Neutrophil (primary cell): ENCODE data around the gene CTDSPL.

ENCODE experiments used
- H3K27ac ChIP-seq: fragments of 200-600 bp; sonication (generic); 2 replicates; pipeline ENCODE4 v1.5.1; 2016; ENCODE audit warnings: mild to moderate bottlenecking, moderate library complexity
- H3K27me3 ChIP-seq: fragments of 200-600 bp; sonication (generic); 2 replicates; pipeline ENCODE4 v1.6.0; 2016; ENCODE audit warnings: mild to moderate bottlenecking
- H3K36me3 ChIP-seq: fragments of 200-600 bp; sonication (generic); 2 replicates; pipeline ENCODE4 v1.5.1; 2017
- H3K4me1 ChIP-seq, 2 experiments: fragments of 200-600 bp in 1 of 2; sonication (generic) in 1 of 2; 1 replicate in 1 of 2; 2 replicates in 1 of 2; pipeline versions ENCODE4 v1.5.1 to v1.6.1; 2013 to 2016; ENCODE audit warnings: low read depth in 1 of 2, low read length in 1 of 2, mild to moderate bottlenecking in 1 of 2, moderate library complexity in 1 of 2; ENCODE audit not compliant: control insufficient read depth in 1 of 2, insufficient read depth in 1 of 2
- H3K4me3 ChIP-seq, 2 experiments: fragments of 200-600 bp in 1 of 2; sonication (generic) in 1 of 2; 1 replicate in 1 of 2; 2 replicates in 1 of 2; pipeline ENCODE4 v1.5.1; 2013 to 2016; ENCODE audit warnings: low read depth in 1 of 2, low read length in 1 of 2, mild to moderate bottlenecking in 1 of 2, moderate library complexity in 1 of 2
- H3K9me3 ChIP-seq: fragments of 200-600 bp; sonication (generic); 2 replicates; pipeline ENCODE4 v1.5.1; 2016
- TF ChIP-seq, protein P1 (sequence below): fragments of 200-600 bp; sonication (generic); IDR thresholded peaks from 2 replicates; pipeline ENCODE4 v1.5.1; 2016; ENCODE audit warnings: antibody characterized with exemption

CTDSPL gene

GRCh38 chr3:37922721-37923568 lies 61.3 kb downstream of the CTDSPL start:
- Histone ChIP-seq H3K4me1 (peaks cover 50 to 72% of the 10 kb centered on the region in 2 experiments), H3K27ac (peak overlapping the region; percentile 74), H3K36me3 (no peaks in the 10 kb centered on the region), H3K4me3 (no peak overlapping the region), H3K9me3 (no peaks in the 10 kb centered on the region), H3K27me3 (no peaks in the 10 kb centered on the region)
- TF ChIP-seq, protein P1, sequence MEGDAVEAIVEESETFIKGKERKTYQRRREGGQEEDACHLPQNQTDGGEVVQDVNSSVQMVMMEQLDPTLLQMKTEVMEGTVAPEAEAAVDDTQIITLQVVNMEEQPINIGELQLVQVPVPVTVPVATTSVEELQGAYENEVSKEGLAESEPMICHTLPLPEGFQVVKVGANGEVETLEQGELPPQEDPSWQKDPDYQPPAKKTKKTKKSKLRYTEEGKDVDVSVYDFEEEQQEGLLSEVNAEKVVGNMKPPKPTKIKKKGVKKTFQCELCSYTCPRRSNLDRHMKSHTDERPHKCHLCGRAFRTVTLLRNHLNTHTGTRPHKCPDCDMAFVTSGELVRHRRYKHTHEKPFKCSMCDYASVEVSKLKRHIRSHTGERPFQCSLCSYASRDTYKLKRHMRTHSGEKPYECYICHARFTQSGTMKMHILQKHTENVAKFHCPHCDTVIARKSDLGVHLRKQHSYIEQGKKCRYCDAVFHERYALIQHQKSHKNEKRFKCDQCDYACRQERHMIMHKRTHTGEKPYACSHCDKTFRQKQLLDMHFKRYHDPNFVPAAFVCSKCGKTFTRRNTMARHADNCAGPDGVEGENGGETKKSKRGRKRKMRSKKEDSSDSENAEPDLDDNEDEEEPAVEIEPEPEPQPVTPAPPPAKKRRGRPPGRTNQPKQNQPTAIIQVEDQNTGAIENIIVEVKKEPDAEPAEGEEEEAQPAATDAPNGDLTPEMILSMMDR, result no peak

GRCh38 chr3:37923569-37924040 lies 61.9 kb downstream of the CTDSPL start:
- Histone ChIP-seq H3K27me3 (no peaks in the 10 kb centered on the region), H3K9me3 (no peaks in the 10 kb centered on the region), H3K4me3 (no peak overlapping the region), H3K4me1 (peaks cover 52 to 79% of the 10 kb centered on the region in 2 experiments), H3K36me3 (no peaks in the 10 kb centered on the region), H3K27ac (peak overlapping the region; percentile 74)
- TF ChIP-seq, protein P1, result no peak

- peaks cover 48 to 78% of the 10 kb centered on the region in 2 experiments for H3K4me1 ChIP-seq
- TF ChIP-seq, protein P1, result no peak
- H3K36me3 ChIP-seq, result no peaks in the 10 kb centered on the region
- H3K27ac ChIP-seq, result peak overlapping the region; percentile 74
- no peak overlapping the region for H3K4me3 ChIP-seq
- H3K27me3 ChIP-seq, result no peaks in the 10 kb centered on the region
- no peaks in the 10 kb centered on the region for H3K9me3 ChIP-seq
These were observed 62.8 kb downstream of the CTDSPL start for GRCh38 chr3:37924453-37924852.

GRCh38 chr3:37925157-37925556 lies 63.5 kb downstream of the CTDSPL start:
- H3K27ac ChIP-seq, result no peak overlapping the region
- H3K36me3 ChIP-seq, result no peaks in the 10 kb centered on the region
- TF ChIP-seq, protein P1, result no peak
- H3K4me3 ChIP-seq, result no peak overlapping the region
- no peaks in the 10 kb centered on the region for H3K27me3 ChIP-seq
- H3K4me1 ChIP-seq, result peaks cover 44 to 74% of the 10 kb centered on the region in 2 experiments
- H3K9me3 ChIP-seq, result no peaks in the 10 kb centered on the region

GRCh38 chr3:37926611-37927010 lies 64.9 kb downstream of the CTDSPL start:
- no peaks in the 10 kb centered on the region for H3K36me3 ChIP-seq
- TF ChIP-seq, protein P1, result no peak
- H3K9me3 ChIP-seq, result no peaks in the 10 kb centered on the region
- no peak overlapping the region for H3K4me3 ChIP-seq
- no peaks in the 10 kb centered on the region for H3K27me3 ChIP-seq
- peaks cover 44 to 61% of the 10 kb centered on the region in 2 experiments for H3K4me1 ChIP-seq
- no peak overlapping the region for H3K27ac ChIP-seq
